A549 (cell line): Measurements from ENCODE around the gene TMEM167B.

Experiments used
- CTCF ChIP-seq: fragments of >200 bp; sonication (Bioruptor Twin); formaldehyde crosslinking; IDR thresholded peaks from 3 replicates; pipeline ENCODE4 v1.5.1; 2016
- EP300 ChIP-seq, 2 experiments: fragments of >200 bp; sonication (Bioruptor Twin); formaldehyde crosslinking; IDR thresholded peaks; 2 replicates in 1 of 2; 3 replicates in 1 of 2; pipeline ENCODE4 v1.6.1; 2016 to 2017
- ESRRA ChIP-seq: fragments of 150-350 bp; IDR thresholded peaks from 2 replicates; pipeline ENCODE4 v1.6.1; 2014; ENCODE audit warnings: mild to moderate bottlenecking, low read length, borderline replicate concordance
- HOXA7 ChIP-seq: fragments of 250-450 bp; sonication (Bioruptor Pico); IDR thresholded peaks from 2 replicates; pipeline ENCODE4 v1.5.0; 2020; ENCODE audit warnings: mild to moderate bottlenecking, moderate library complexity
- JUN ChIP-seq, 2 experiments: fragments of >200 bp; sonication (Bioruptor Twin); formaldehyde crosslinking; IDR thresholded peaks; 2 replicates in 1 of 2; 3 replicates in 1 of 2; pipeline ENCODE4 v1.6.1; 2016 to 2017
- JUNB ChIP-seq: fragments of >200 bp; sonication (Bioruptor Twin); formaldehyde crosslinking; IDR thresholded peaks from 2 replicates; pipeline ENCODE4 v1.6.1; 2016
- KDM1A ChIP-seq: fragments of 200-600 bp; sonication (generic); IDR thresholded peaks from 2 replicates; pipeline ENCODE4 v1.6.1; 2016; ENCODE audit warnings: low read depth, mild to moderate bottlenecking
- MAX ChIP-seq: IDR thresholded peaks from 2 replicates; pipeline ENCODE4 v1.6.1; 2012
- NFE2L2 ChIP-seq: fragments of 150-350 bp; conservative IDR thresholded peaks from 2 replicates; pipeline ENCODE4 v1.6.1; 2014; ENCODE audit warnings: low read length
- POLR2A ChIP-seq: IDR thresholded peaks from 2 replicates; pipeline ENCODE4 v1.6.1; 2012; ENCODE audit warnings: mild to moderate bottlenecking, low read length
- RFX5 ChIP-seq: fragments of 450-650 bp; IDR thresholded peaks from 2 replicates; pipeline ENCODE4 v1.7.1; 2014; ENCODE audit warnings: antibody characterized with exemption, mild to moderate bottlenecking, moderate library complexity
- SREBF2 ChIP-seq: fragments of 450-650 bp; IDR thresholded peaks from 2 replicates; pipeline ENCODE4 v1.6.1; 2014; ENCODE audit warnings: mild to moderate bottlenecking, moderate library complexity
- TF ChIP-seq, protein P1 (sequence below): fragments of 450-650 bp; IDR thresholded peaks from 2 replicates; pipeline ENCODE4 v1.6.1; 2014; ENCODE audit warnings: antibody characterized with exemption
- TF ChIP-seq, protein P2 (sequence below): IDR thresholded peaks from 2 replicates; pipeline ENCODE4 v1.6.1; 2012; ENCODE audit warnings: low read depth, borderline replicate concordance

DNA sequence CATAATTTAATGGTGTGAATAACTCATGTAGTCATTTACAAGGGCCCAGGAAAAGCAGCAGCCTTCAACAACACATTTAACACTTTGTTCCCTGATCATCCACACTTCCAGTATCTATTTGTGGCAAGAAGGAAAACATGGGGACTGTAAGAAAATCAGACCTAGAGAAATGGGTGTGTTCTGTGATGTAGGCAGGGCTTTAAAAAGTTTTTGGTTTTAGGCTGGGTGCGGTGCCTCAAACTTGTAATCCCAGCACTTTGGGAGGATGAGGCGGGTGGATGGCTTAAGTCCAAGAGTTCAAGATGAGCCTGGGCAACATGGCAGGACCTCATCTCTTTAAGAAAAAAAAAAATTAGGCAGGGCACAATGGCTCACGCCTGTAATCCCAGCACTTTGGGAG, 34.5 kb upstream of the TMEM167B start:
- TF ChIP-seq KDM1A (no peak), CTCF (no peak), POLR2A (no peak), RFX5 (no peak), SREBF2 (no peak), ESRRA (no peak), JUN (IDR thresholded peaks at IDR 0.05) (no peak), EP300 (IDR thresholded peaks at IDR 0.05) (no peak), JUNB (no peak), MAX (no peak), NFE2L2 (no peak), HOXA7 (CRISPR knock-in tag) (no peak)
- TF ChIP-seq, protein P1, sequence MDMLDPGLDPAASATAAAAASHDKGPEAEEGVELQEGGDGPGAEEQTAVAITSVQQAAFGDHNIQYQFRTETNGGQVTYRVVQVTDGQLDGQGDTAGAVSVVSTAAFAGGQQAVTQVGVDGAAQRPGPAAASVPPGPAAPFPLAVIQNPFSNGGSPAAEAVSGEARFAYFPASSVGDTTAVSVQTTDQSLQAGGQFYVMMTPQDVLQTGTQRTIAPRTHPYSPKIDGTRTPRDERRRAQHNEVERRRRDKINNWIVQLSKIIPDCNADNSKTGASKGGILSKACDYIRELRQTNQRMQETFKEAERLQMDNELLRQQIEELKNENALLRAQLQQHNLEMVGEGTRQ = no peak
- TF ChIP-seq, protein P2, sequence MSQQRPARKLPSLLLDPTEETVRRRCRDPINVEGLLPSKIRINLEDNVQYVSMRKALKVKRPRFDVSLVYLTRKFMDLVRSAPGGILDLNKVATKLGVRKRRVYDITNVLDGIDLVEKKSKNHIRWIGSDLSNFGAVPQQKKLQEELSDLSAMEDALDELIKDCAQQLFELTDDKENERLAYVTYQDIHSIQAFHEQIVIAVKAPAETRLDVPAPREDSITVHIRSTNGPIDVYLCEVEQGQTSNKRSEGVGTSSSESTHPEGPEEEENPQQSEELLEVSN = no peak
